HepG2 (cell line): ENCODE measurements around the gene BST2. TPM values are rescaled to one million over a fixed set of nuclear protein-coding genes. Genes with fewer than 3 reads are reported as not detected.

ENCODE experiments used
- FOSL2 ChIP-seq: sonication (generic); formaldehyde crosslinking; IDR thresholded peaks from 2 replicates; pipeline ENCODE4 v1.4.0; 2020; ENCODE audit warnings: missing genetic modification reagents
- JARID2 ChIP-seq: sonication (generic); formaldehyde crosslinking; IDR thresholded peaks from 2 replicates; pipeline ENCODE4 v1.8.1; 2023; ENCODE audit warnings: missing genetic modification reagents, inconsistent platforms; ENCODE audit not compliant: insufficient replicate concordance
- MTA3 ChIP-seq: sonication (generic); formaldehyde crosslinking; IDR thresholded peaks from 2 replicates; pipeline ENCODE4 v1.4.0; 2020; ENCODE audit warnings: missing genetic modification reagents
- TCF7L2 ChIP-seq: IDR thresholded peaks from 2 replicates; pipeline ENCODE4 v1.6.1; 2011; ENCODE audit warnings: mild to moderate bottlenecking, low read depth, low read length, moderate library complexity
- TEF ChIP-seq: sonication (generic); formaldehyde crosslinking; IDR thresholded peaks from 2 replicates; pipeline ENCODE4 v1.5.0; 2020; ENCODE audit warnings: missing genetic modification reagents
- ZNF263 ChIP-seq: sonication (generic); formaldehyde crosslinking; IDR thresholded peaks from 2 replicates; pipeline ENCODE4 v1.4.0; 2020; ENCODE audit warnings: missing genetic modification reagents
- ZNF33A ChIP-seq: sonication (generic); formaldehyde crosslinking; IDR thresholded peaks from 2 replicates; pipeline ENCODE4 v1.5.1; 2020; ENCODE audit warnings: missing genetic modification reagents, mild to moderate bottlenecking, moderate library complexity, borderline replicate concordance
- ZNF761 ChIP-seq: sonication (generic); formaldehyde crosslinking; conservative IDR thresholded peaks from 2 replicates; pipeline ENCODE4 v1.4.0; 2020; ENCODE audit warnings: mild to moderate bottlenecking, missing genetic modification reagents
- polyA plus RNA-seq, 8 experiments: library from polyadenylated mRNA; depleted of rRNA in 3 of 8; stranded (reverse) in 7 of 8; unstranded in 1 of 8; fragments of >200 nt; fragmentation: Illumina TruSeq in 4 of 8; extraction: Trizol in 4 of 8; gene quantifications; 2 replicates each; pipeline versions ENCODE4 v1.2.1 to v1.2.3, GENCODE V29; 2011 to 2016; ENCODE audit warnings: low read depth in 4 of 8, missing spikeins in 1 of 8, mixed read lengths in 1 of 8; ENCODE audit not compliant: insufficient read depth in 1 of 8
- total RNA-seq, 5 experiments: library from RNA; depleted of rRNA; stranded (reverse); fragments of >200 nt; fragmentation: Illumina TruSeq; extraction: Trizol; gene quantifications; 2 replicates each; pipeline ENCODE4 v1.2.3, GENCODE V29; 2016; ENCODE audit warnings: low read depth in 1 of 5
- TF ChIP-seq, protein P1 (sequence below): sonication (generic); formaldehyde crosslinking; IDR thresholded peaks from 2 replicates; pipeline ENCODE4 v1.5.0; 2020; ENCODE audit warnings: mild to moderate bottlenecking, missing genetic modification reagents
- TF ChIP-seq, protein P2 (sequence below): sonication (generic); formaldehyde crosslinking; IDR thresholded peaks from 2 replicates; pipeline ENCODE4 v1.8.0; 2023; ENCODE audit warnings: mild to moderate bottlenecking, missing genetic modification reagents

The BST2 gene
- total and polyA plus RNA-seq, 2 of the 13 experiments (the other 11 are each of a cell fraction or from before 2014, with no cell fraction given): 58.8 to 93.8 TPM

DNA sequence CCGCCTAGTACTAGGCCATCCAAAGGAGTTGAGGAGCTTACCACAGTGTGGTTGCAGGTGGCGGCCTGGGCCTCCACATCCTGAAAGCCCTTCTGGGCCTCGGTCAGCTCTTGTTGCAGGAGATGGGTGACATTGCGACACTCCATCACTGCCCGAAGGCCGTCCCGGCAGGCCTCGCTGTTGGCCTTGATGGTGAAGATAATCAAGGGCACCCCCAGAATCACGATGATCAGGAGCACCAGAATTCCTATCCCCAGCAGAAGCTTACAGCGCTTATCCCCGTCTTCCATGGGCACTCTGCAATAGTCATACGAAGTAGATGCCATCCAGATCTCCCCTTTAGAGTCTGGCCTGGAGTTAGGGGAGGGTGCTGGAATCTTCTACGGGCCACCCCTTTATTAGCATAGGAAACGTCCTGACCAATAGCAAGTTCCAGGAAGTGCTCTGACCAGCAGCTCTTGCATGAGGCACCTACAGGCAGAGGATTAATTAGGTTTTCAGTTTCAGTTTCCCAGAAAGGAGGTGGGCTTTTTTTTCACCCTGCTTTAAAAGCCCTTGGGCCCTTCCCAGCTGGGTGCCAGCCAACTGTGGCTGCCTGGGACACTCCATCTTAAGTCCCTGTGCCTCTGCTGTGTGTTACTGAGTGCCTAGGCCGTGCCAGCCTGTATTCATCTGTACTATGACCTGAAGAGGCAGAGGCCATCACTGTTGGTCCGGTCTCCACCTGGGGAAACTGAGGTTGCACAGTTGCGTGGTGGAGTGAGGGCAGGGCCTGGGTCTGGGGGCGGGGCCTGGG lies at the start of gene BST2 (continued):
- peak; percentile 47 for TF ChIP-seq FOSL2 (CRISPR knock-in tag)
- no peak for TF ChIP-seq JARID2 (CRISPR knock-in tag)
- TF ChIP-seq, protein P1, sequence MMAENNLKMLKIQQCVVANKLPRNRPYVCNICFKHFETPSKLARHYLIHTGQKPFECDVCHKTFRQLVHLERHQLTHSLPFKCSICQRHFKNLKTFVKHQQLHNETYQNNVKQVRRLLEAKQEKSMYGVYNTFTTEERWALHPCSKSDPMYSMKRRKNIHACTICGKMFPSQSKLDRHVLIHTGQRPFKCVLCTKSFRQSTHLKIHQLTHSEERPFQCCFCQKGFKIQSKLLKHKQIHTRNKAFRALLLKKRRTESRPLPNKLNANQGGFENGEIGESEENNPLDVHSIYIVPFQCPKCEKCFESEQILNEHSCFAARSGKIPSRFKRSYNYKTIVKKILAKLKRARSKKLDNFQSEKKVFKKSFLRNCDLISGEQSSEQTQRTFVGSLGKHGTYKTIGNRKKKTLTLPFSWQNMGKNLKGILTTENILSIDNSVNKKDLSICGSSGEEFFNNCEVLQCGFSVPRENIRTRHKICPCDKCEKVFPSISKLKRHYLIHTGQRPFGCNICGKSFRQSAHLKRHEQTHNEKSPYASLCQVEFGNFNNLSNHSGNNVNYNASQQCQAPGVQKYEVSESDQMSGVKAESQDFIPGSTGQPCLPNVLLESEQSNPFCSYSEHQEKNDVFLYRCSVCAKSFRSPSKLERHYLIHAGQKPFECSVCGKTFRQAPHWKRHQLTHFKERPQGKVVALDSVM: peak; percentile 60
- no peak; the same call in 1 of the 2 replicates for TF ChIP-seq ZNF263 (CRISPR knock-in tag)
- no peak for TF ChIP-seq ZNF33A (CRISPR knock-in tag)
- TF ChIP-seq, protein P2, sequence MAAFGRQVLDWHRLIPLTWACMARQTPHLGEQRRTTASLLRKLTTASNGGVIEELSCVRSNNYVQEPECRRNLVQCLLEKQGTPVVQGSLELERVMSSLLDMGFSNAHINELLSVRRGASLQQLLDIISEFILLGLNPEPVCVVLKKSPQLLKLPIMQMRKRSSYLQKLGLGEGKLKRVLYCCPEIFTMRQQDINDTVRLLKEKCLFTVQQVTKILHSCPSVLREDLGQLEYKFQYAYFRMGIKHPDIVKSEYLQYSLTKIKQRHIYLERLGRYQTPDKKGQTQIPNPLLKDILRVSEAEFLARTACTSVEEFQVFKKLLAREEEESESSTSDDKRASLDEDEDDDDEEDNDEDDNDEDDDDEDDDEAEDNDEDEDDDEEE: no peak
- no peak for TF ChIP-seq TEF (CRISPR knock-in tag)
- no peak for TF ChIP-seq ZNF761 (CRISPR knock-in tag)
- TF ChIP-seq MTA3 (CRISPR knock-in tag): no peak
- TF ChIP-seq TCF7L2: no peak
- TF ChIP-seq, all 625 proteins: peak for 179
